ENCODE data around the gene HSPA9.
"Not testable (repeated sequence)": the region's sequence is repeated elsewhere in the genome, so short reads cannot be mapped to it uniquely, and the experiment has no call there.

GRCh38 chr5:138507485-138507884, 67.7 kb downstream of the HSPA9 start:
- not testable (repeated sequence) for TF ChIP-seq CTCF (optimal IDR thresholded peaks at IDR 0.05 in 1 of 3, IDR thresholded peaks at IDR 0.05 in 1 of 3, conservative IDR thresholded peaks at IDR 0.05 in 1 of 3; ENCODE audit: extremely low read depth in 1 of 3, insufficient read depth in 2 of 3, low read length in 3 of 3); EZH2 (IDR thresholded peaks at IDR 0.05; ENCODE audit: low read length)
